SU-DHL-6 (cell line): Measurements from ENCODE around the gene ARHGEF4.

Experiments
- H2AFZ ChIP-seq: fragments of 200-600 bp; sonication (generic); 2 replicates; pipeline ENCODE4 v1.6.1; 2014; ENCODE audit warnings: low read depth, mild to moderate bottlenecking, moderate library complexity, mixed read lengths, antibody characterized with exemption, low read length; ENCODE audit not compliant: severe bottlenecking
- H3F3A ChIP-seq: fragments of 200-600 bp; shearing (Covaris generic); 2 replicates; pipeline ENCODE4 v1.6.0; 2016; ENCODE audit warnings: antibody characterized with exemption, mild to moderate bottlenecking; ENCODE audit not compliant: insufficient read depth
- H3K27ac ChIP-seq: fragments of 200-600 bp; sonication (generic); 2 replicates; pipeline ENCODE4 v1.5.1; 2016; ENCODE audit warnings: low read depth, mild to moderate bottlenecking, low read length, moderate library complexity, mixed read lengths
- H3K27me3 ChIP-seq: fragments of 200-600 bp; sonication (generic), shearing (Covaris generic); 2 replicates; pipeline ENCODE4 v1.6.0; 2014; ENCODE audit warnings: mild to moderate bottlenecking, low read length
- H3K36me3 ChIP-seq: fragments of 200-600 bp; sonication (generic); 2 replicates; pipeline ENCODE4 v1.6.1; 2014; ENCODE audit warnings: mild to moderate bottlenecking, low read length, mixed read lengths
- H3K4me2 ChIP-seq: fragments of 300-600, 200-600 bp; shearing (Covaris generic), sonication (generic); 2 replicates; pipeline ENCODE4 v1.6.0; 2014; ENCODE audit warnings: low read length, low read depth, mild to moderate bottlenecking; ENCODE audit not compliant: poor library complexity, severe bottlenecking
- H3K4me3 ChIP-seq: fragments of 200-600 bp; sonication (generic); 2 replicates; pipeline ENCODE4 v1.5.1; 2014; ENCODE audit warnings: antibody characterized with exemption, low read length, mild to moderate bottlenecking, mixed read lengths; ENCODE audit not compliant: insufficient read depth, poor library complexity, severe bottlenecking
- H3K79me2 ChIP-seq: fragments of 200-600 bp; sonication (generic); 2 replicates; pipeline ENCODE4 v1.6.1; 2014; ENCODE audit warnings: mild to moderate bottlenecking, low read length, moderate library complexity; ENCODE audit not compliant: insufficient read depth
- H3K9ac ChIP-seq: fragments of 200-600 bp; sonication (generic); 2 replicates; pipeline ENCODE4 v1.7.0; 2014; ENCODE audit warnings: mild to moderate bottlenecking, low read length
- H3K9me2 ChIP-seq: fragments of 200-600 bp; sonication (generic); replicated peaks from 2 replicates; pipeline ENCODE4 v1.6.1; 2014; ENCODE audit warnings: low read length; ENCODE audit not compliant: insufficient read depth
- H3K9me3 ChIP-seq: fragments of 200-600 bp; sonication (generic); 2 replicates; pipeline ENCODE4 v1.6.1; 2014; ENCODE audit warnings: low read length, mixed read lengths; ENCODE audit not compliant: insufficient read depth
- H4K20me1 ChIP-seq: fragments of 200-600 bp; sonication (generic); 2 replicates; pipeline ENCODE4 v1.6.1; 2014; ENCODE audit warnings: low read depth, mild to moderate bottlenecking, antibody characterized with exemption, low read length, moderate library complexity, mixed read lengths
- CTCF ChIP-seq: fragments of 200-600 bp; sonication (generic); IDR thresholded peaks from one replicate; pipeline ENCODE4 v1.5.1; 2017; ENCODE audit warnings: antibody characterized with exemption, mild to moderate bottlenecking, low read length, moderate library complexity; ENCODE audit not compliant: insufficient read depth, poor library complexity, severe bottlenecking
- EZH2phosphoT487 ChIP-seq: fragments of 200-600 bp; sonication (generic), shearing (Covaris generic); conservative IDR thresholded peaks from 2 replicates; pipeline ENCODE4 v1.6.1; 2018; ENCODE audit warnings: mild to moderate bottlenecking, antibody characterized with exemption, low read length, moderate library complexity, mixed read lengths

Gene ARHGEF4

DNA sequence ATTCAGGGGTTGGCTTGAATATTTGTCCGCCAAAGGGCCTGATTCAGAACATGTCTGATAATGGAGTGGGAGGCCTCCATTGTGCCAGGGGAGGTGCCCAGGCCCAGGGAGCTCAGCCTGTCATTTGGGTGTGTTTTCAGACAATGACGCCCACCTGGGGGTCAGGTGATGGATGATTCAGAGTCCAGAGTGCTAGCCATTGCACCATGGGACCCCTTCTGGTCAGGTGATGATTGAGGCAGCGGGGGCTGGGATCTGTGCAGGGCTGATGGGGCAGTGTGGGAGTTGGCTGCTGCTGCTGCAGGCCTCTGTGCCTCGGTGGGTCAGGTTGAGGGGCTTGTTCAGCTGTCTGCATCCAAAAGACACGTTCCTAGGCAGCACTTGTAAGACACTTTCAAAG lies 8.3 kb upstream of the ARHGEF4 start:
- Histone ChIP-seq H3K79me2 (no peaks in the 10 kb centered on the region), H3K9ac (no peak overlapping the region), H3K9me2 (no peaks in the 10 kb centered on the region), H4K20me1 (no peaks in the 10 kb centered on the region), H3F3A (no peaks in the 10 kb centered on the region), H3K9me3 (no peaks in the 10 kb centered on the region), H3K36me3 (no peaks in the 10 kb centered on the region), H3K4me3 (no peak overlapping the region), H3K27ac (no peak overlapping the region), H2AFZ (no peak overlapping the region), H3K4me2 (no peak overlapping the region), H3K27me3 (no peaks in the 10 kb centered on the region)
- no peak for TF ChIP-seq EZH2phosphoT487
- no peak for TF ChIP-seq CTCF

DNA sequence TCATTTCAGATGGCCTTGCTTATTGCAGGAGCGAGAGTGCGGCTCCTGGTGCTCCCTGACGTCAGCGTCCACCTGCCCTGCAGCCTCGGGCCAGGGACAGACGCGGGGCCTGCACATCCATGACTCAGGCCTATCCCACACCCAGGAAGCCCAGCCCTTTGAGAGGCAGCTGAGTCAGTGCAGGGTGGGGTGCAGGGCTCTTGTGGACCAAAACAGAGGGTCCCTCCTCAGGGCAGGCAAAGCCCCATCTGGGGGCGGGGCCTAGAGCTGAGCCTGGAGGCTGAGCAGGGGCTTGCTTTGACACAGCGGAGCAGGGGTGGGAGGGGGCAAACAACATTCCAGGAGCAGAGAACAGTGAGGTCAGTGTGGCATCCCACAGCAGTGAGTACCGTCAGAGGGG lies 7.7 kb upstream of the ARHGEF4 start:
- Histone ChIP-seq H3K27me3 (no peaks in the 10 kb centered on the region), H3K9me3 (no peaks in the 10 kb centered on the region), H2AFZ (no peak overlapping the region), H3K9me2 (no peaks in the 10 kb centered on the region), H3K27ac (no peak overlapping the region), H3K4me3 (no peak overlapping the region), H4K20me1 (no peaks in the 10 kb centered on the region), H3K4me2 (no peak overlapping the region), H3K9ac (no peak overlapping the region), H3F3A (no peaks in the 10 kb centered on the region), H3K36me3 (no peaks in the 10 kb centered on the region), H3K79me2 (no peaks in the 10 kb centered on the region)
- TF ChIP-seq CTCF = no peak

- Histone ChIP-seq H2AFZ (no peak overlapping the region), H3K27ac (no peak overlapping the region), H3K27me3 (no peaks in the 10 kb centered on the region), H3K9ac (no peak overlapping the region), H3K4me2 (no peak overlapping the region), H3K36me3 (no peaks in the 10 kb centered on the region), H3K79me2 (no peaks in the 10 kb centered on the region), H3K9me3 (no peaks in the 10 kb centered on the region), H3K9me2 (no peaks in the 10 kb centered on the region), H3F3A (no peaks in the 10 kb centered on the region), H4K20me1 (no peaks in the 10 kb centered on the region), H3K4me3 (no peak overlapping the region)
- no peak for TF ChIP-seq CTCF
- no peak for TF ChIP-seq EZH2phosphoT487
These were observed 6.2 kb upstream of the ARHGEF4 start for GRCh38 chr2:130830538-130830937.

- Histone ChIP-seq H3K79me2 (no peaks in the 10 kb centered on the region), H3K27me3 (no peaks in the 10 kb centered on the region), H3K9ac (no peak overlapping the region), H3F3A (no peaks in the 10 kb centered on the region), H3K9me3 (no peaks in the 10 kb centered on the region), H3K27ac (no peak overlapping the region), H2AFZ (no peak overlapping the region), H3K4me3 (no peak overlapping the region), H4K20me1 (no peaks in the 10 kb centered on the region), H3K36me3 (no peaks in the 10 kb centered on the region), H3K9me2 (no peaks in the 10 kb centered on the region), H3K4me2 (no peak overlapping the region)
- no peak for TF ChIP-seq CTCF
- TF ChIP-seq EZH2phosphoT487 = no peak
These were observed 5.4 kb upstream of the ARHGEF4 start for GRCh38 chr2:130831356-130831755.
